Measurements from ENCODE around the gene PHETA1. TPM values are rescaled to one million over a fixed set of nuclear protein-coding genes. Genes with fewer than 3 reads are reported as not detected.
A peak's percentile ranks its signal among the peaks of the same experiment; 100 is the strongest.

PHETA1 gene
- total and polyA plus RNA-seq, 2 of the 13 experiments (the other 11 are each of a cell fraction or from before 2014, with no cell fraction given), result 11.3 to 20.8 TPM

DNA sequence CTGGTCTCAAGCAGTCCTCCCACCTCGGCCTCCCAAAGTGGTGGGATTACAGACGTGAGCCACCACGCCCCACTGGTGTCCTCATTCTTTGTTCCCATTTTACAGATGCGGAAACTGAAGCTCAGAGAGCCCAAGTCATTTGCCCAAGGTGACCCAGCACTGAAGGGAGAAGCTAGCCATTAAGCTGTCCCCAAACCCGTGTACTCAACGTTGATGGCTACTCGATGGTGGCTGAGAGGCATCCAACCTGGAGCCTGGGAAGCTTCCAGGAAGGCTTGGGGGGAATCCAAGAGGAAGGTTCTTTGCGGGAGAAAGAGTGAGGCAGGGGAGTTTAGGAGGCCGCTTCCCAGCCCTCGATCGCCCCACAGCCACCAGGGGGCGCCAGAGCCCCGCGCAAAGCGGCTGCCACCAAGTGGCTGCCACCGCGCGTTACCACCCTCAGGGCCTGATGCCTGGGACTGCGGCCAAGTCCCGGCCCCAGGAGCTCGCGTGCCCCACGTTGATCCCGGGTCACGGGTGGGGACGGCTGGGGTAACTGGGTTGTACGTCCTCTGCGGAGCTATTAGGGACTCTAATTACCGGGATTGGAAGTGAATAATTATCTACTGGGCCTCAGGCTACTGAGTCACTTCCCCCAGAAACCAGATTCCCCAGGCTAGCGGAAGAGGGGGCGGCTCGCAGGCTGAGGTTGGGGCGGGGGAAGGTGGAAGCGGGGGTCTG is 28.0 kb upstream of the PHETA1 start (continued):
- TF ChIP-seq, protein P1, sequence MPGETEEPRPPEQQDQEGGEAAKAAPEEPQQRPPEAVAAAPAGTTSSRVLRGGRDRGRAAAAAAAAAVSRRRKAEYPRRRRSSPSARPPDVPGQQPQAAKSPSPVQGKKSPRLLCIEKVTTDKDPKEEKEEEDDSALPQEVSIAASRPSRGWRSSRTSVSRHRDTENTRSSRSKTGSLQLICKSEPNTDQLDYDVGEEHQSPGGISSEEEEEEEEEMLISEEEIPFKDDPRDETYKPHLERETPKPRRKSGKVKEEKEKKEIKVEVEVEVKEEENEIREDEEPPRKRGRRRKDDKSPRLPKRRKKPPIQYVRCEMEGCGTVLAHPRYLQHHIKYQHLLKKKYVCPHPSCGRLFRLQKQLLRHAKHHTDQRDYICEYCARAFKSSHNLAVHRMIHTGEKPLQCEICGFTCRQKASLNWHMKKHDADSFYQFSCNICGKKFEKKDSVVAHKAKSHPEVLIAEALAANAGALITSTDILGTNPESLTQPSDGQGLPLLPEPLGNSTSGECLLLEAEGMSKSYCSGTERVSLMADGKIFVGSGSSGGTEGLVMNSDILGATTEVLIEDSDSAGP (CRISPR knock-in tag; IDR thresholded peaks at IDR 0.05; ENCODE audit: borderline replicate concordance), result peak; percentile 61
- TF ChIP-seq ZNF619 (CRISPR knock-in tag; IDR thresholded peaks at IDR 0.05) (peak; percentile 75; the same call in 1 of the 2 replicates), GMEB1 (CRISPR knock-in tag; IDR thresholded peaks at IDR 0.05; ENCODE audit: borderline replicate concordance) (no peak), ZNF7 (CRISPR knock-in tag; IDR thresholded peaks at IDR 0.05) (no peak), DPF2 (CRISPR knock-in tag; IDR thresholded peaks at IDR 0.05; ENCODE audit: borderline replicate concordance, low read depth) (no peak), SSRP1 (CRISPR knock-in tag; IDR thresholded peaks at IDR 0.05) (no peak), ZNF598 (CRISPR knock-in tag; IDR thresholded peaks at IDR 0.05; ENCODE audit: borderline replicate concordance) (no peak), NBN (conservative IDR thresholded peaks at IDR 0.05) (no peak), RAD51 (IDR thresholded peaks at IDR 0.05; ENCODE audit: borderline replicate concordance) (no peak), HIVEP1 (CRISPR knock-in tag; IDR thresholded peaks at IDR 0.05) (no peak), NR2F2 (IDR thresholded peaks at IDR 0.05; ENCODE audit: borderline replicate concordance, low read depth) (no peak), ZMYM3 (CRISPR knock-in tag; IDR thresholded peaks at IDR 0.05) (peak; percentile 97), ZNF160 (CRISPR knock-in tag; IDR thresholded peaks at IDR 0.05) (no peak)
- TF ChIP-seq, protein P2, sequence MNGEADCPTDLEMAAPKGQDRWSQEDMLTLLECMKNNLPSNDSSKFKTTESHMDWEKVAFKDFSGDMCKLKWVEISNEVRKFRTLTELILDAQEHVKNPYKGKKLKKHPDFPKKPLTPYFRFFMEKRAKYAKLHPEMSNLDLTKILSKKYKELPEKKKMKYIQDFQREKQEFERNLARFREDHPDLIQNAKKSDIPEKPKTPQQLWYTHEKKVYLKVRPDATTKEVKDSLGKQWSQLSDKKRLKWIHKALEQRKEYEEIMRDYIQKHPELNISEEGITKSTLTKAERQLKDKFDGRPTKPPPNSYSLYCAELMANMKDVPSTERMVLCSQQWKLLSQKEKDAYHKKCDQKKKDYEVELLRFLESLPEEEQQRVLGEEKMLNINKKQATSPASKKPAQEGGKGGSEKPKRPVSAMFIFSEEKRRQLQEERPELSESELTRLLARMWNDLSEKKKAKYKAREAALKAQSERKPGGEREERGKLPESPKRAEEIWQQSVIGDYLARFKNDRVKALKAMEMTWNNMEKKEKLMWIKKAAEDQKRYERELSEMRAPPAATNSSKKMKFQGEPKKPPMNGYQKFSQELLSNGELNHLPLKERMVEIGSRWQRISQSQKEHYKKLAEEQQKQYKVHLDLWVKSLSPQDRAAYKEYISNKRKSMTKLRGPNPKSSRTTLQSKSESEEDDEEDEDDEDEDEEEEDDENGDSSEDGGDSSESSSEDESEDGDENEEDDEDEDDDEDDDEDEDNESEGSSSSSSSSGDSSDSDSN (CRISPR knock-in tag; IDR thresholded peaks at IDR 0.05), result peak; percentile 64; the same call in 1 of the 2 replicates
- TF ChIP-seq, protein P3, sequence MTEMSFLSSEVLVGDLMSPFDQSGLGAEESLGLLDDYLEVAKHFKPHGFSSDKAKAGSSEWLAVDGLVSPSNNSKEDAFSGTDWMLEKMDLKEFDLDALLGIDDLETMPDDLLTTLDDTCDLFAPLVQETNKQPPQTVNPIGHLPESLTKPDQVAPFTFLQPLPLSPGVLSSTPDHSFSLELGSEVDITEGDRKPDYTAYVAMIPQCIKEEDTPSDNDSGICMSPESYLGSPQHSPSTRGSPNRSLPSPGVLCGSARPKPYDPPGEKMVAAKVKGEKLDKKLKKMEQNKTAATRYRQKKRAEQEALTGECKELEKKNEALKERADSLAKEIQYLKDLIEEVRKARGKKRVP (CRISPR knock-in tag; IDR thresholded peaks at IDR 0.05), result peak in 1 of 2 experiments; percentile 47; a peak in 1 of 4 replicates
- TF ChIP-seq, protein P4, sequence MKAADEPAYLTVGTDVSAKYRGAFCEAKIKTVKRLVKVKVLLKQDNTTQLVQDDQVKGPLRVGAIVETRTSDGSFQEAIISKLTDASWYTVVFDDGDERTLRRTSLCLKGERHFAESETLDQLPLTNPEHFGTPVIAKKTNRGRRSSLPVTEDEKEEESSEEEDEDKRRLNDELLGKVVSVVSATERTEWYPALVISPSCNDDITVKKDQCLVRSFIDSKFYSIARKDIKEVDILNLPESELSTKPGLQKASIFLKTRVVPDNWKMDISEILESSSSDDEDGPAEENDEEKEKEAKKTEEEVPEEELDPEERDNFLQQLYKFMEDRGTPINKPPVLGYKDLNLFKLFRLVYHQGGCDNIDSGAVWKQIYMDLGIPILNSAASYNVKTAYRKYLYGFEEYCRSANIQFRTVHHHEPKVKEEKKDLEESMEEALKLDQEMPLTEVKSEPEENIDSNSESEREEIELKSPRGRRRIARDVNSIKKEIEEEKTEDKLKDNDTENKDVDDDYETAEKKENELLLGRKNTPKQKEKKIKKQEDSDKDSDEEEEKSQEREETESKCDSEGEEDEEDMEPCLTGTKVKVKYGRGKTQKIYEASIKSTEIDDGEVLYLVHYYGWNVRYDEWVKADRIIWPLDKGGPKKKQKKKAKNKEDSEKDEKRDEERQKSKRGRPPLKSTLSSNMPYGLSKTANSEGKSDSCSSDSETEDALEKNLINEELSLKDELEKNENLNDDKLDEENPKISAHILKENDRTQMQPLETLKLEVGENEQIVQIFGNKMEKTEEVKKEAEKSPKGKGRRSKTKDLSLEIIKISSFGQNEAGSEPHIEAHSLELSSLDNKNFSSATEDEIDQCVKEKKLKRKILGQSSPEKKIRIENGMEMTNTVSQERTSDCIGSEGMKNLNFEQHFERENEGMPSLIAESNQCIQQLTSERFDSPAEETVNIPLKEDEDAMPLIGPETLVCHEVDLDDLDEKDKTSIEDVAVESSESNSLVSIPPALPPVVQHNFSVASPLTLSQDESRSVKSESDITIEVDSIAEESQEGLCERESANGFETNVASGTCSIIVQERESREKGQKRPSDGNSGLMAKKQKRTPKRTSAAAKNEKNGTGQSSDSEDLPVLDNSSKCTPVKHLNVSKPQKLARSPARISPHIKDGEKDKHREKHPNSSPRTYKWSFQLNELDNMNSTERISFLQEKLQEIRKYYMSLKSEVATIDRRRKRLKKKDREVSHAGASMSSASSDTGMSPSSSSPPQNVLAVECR (CRISPR knock-in tag; IDR thresholded peaks at IDR 0.05; ENCODE audit: borderline replicate concordance), result no peak; the same call in 1 of the 2 replicates
